ENCODE measurements around the gene LARGE1.

LARGE1 gene

GRCh38 chr22:33853200-33854097 lies 66.8 kb downstream of the LARGE1 start:
- peak; percentile 65 for DNase-seq (ENCODE audit: low read depth)

- DNase-seq (ENCODE audit: low read depth) = no peak
Observed at GRCh38 chr22:33851821-33852384, 68.4 kb downstream of the LARGE1 start.

- DNase-seq (ENCODE audit: low read depth) = no peak
Observed at GRCh38 chr22:33851240-33851639, 69.0 kb downstream of the LARGE1 start.

GRCh38 chr22:33850724-33851123 lies 69.6 kb downstream of the LARGE1 start:
- no peak for DNase-seq (ENCODE audit: low read depth)

GRCh38 chr22:33850193-33850592 lies 70.1 kb downstream of the LARGE1 start:
- DNase-seq (ENCODE audit: low read depth) = no peak

GRCh38 chr22:33848251-33848650 lies 72.0 kb downstream of the LARGE1 start:
- no peak for DNase-seq (ENCODE audit: low read depth)

GRCh38 chr22:33844273-33844672 lies 76.0 kb downstream of the LARGE1 start:
- no peak for DNase-seq (ENCODE audit: low read depth)

GRCh38 chr22:33842421-33843094 lies 77.7 kb downstream of the LARGE1 start:
- DNase-seq (ENCODE audit: low read depth) = no peak

- DNase-seq (ENCODE audit: low read depth) = no peak
Observed at GRCh38 chr22:33842006-33842354, 78.3 kb downstream of the LARGE1 start.

GRCh38 chr22:33841281-33842005 lies 78.8 kb downstream of the LARGE1 start:
- DNase-seq (ENCODE audit: low read depth) = peak; percentile 70

- DNase-seq (ENCODE audit: low read depth) = no peak
Observed at GRCh38 chr22:33838644-33839043, 81.6 kb downstream of the LARGE1 start.

- no peak for DNase-seq (ENCODE audit: low read depth)
Observed at GRCh38 chr22:33837826-33838225, 82.5 kb downstream of the LARGE1 start.

GRCh38 chr22:33835265-33835664 lies 85.0 kb downstream of the LARGE1 start:
- DNase-seq (ENCODE audit: low read depth) = no peak

- DNase-seq (ENCODE audit: low read depth) = no peak
Observed at GRCh38 chr22:33832558-33833151, 87.6 kb downstream of the LARGE1 start.

- no peak for DNase-seq (ENCODE audit: low read depth)
Observed at GRCh38 chr22:33831651-33832050, 88.6 kb downstream of the LARGE1 start.

- DNase-seq (ENCODE audit: low read depth) = no peak
Observed at GRCh38 chr22:33831207-33831606, 89.1 kb downstream of the LARGE1 start.

GRCh38 chr22:33829546-33830280 lies 90.6 kb downstream of the LARGE1 start:
- DNase-seq (ENCODE audit: low read depth) = no peak

GRCh38 chr22:33828302-33828701 lies 92.0 kb downstream of the LARGE1 start:
- DNase-seq (ENCODE audit: low read depth) = no peak

- no peak for DNase-seq (ENCODE audit: low read depth)
Observed at GRCh38 chr22:33825761-33826160, 94.5 kb downstream of the LARGE1 start.

GRCh38 chr22:33823552-33823951 lies 96.7 kb downstream of the LARGE1 start:
- no peak for DNase-seq (ENCODE audit: low read depth)

- DNase-seq (ENCODE audit: low read depth) = no peak
Observed at GRCh38 chr22:33821290-33821689, 99.0 kb downstream of the LARGE1 start.

Data from stromal cell of bone marrow (primary cell).